HCT116 (cell line): ENCODE measurements around the gene FIBCD1. TPM values are rescaled to one million over a fixed set of nuclear protein-coding genes. Genes with fewer than 3 reads are reported as not detected.

Source experiments
- ATAC-seq: fragments of 200-7000 bp; cut with Tn5 transposase; 2 replicates; pipeline ENCODE4 v1.9.1; 2020; ENCODE audit warnings: mild to moderate bottlenecking, moderate library complexity
- BruUV-seq: library from RNA; stranded (reverse); fragments of 400-500 nt; replicated peaks from 2 replicates; lab custom pipeline; 2021; lab: Mats Ljungman, UMichigan
- CTCF ChIA-PET: fragments of 300-600 bp; sonication (Branson Sonifier 250); formaldehyde crosslinking; loops from one replicate; lab custom pipeline; 2021; ENCODE audit warnings: antibody characterized with exemption; lab: Charles Lee
- POLR2A ChIA-PET: fragments of 300-600, 350-600 bp; sonication (Branson Sonifier 250); formaldehyde crosslinking; loops from one replicate; lab custom pipeline; 2021; ENCODE audit warnings: antibody characterized with exemption; lab: Charles Lee
- RAD21 ChIA-PET, 2 experiments: fragments of 300-600 bp; sonication (Branson Sonifier 250); formaldehyde crosslinking; loops; one replicate each; lab custom pipeline; 2023; ENCODE audit warnings: low total read pairs in 2 of 2; ENCODE audit not compliant: uncharacterized antibody in 2 of 2, unreplicated experiment in 2 of 2, low non-redundant PET in 1 of 2; lab: Charles Lee
- DNase-seq: peaks from one replicate; pipeline ENCODE4 v3.0.0-alpha.2; 2010; ENCODE audit warnings: low read depth, low spot score
- H2AFZ ChIP-seq: fragments of 200-600 bp; shearing (Covaris generic), sonication (generic); 2 replicates; pipeline ENCODE4 v1.6.1; 2017; ENCODE audit warnings: low read depth, mixed run types, mixed read lengths, antibody characterized with exemption, low read length; ENCODE audit not compliant: poor library complexity, severe bottlenecking
- H3K27ac ChIP-seq: 2 replicates; pipeline ENCODE4 v1.5.1; 2012; ENCODE audit warnings: low read depth, low read length
- H3K27me3 ChIP-seq: fragments of 200-600 bp; sonication (generic); 2 replicates; pipeline ENCODE4 v1.6.1; 2016; ENCODE audit warnings: mixed run types, low read length, mixed read lengths; ENCODE audit not compliant: insufficient read depth
- H3K36me3 ChIP-seq, 2 experiments: fragments of 200-500 bp in 1 of 2; fragments of 200-600 bp in 1 of 2; sonication (Bioruptor generic) in 1 of 2; sonication (generic) in 1 of 2; 2 replicates each; pipeline versions ENCODE4 v1.5.1 to v1.6.1; 2014 to 2016; ENCODE audit warnings: low read length in 2 of 2, inconsistent platforms in 1 of 2, mixed read lengths in 1 of 2, mixed run types in 1 of 2; ENCODE audit not compliant: insufficient read depth in 2 of 2, control insufficient read depth in 1 of 2
- H3K4me1 ChIP-seq, 2 experiments: fragments of 200-600 bp in 1 of 2; sonication (generic) in 1 of 2; 2 replicates each; pipeline versions ENCODE4 v1.5.1 to v1.6.1; 2012 to 2017; ENCODE audit warnings: low read length in 2 of 2, inconsistent platforms in 1 of 2, mild to moderate bottlenecking in 1 of 2, mixed read lengths in 1 of 2, mixed run types in 1 of 2, moderate library complexity in 1 of 2; ENCODE audit not compliant: insufficient read depth in 2 of 2, control insufficient read depth in 1 of 2
- H3K4me2 ChIP-seq: fragments of 200-600 bp; sonication (generic); 2 replicates; pipeline ENCODE4 v1.6.1; 2017; ENCODE audit warnings: mixed run types, low read length, mixed read lengths
- H3K4me3 ChIP-seq, 2 experiments: fragments of 200-600 bp in 1 of 2; sonication (generic) in 1 of 2; replicated peaks in 1 of 2; 2 replicates each; pipeline ENCODE4 v1.5.1; 2011 to 2016; ENCODE audit warnings: low read length in 2 of 2, control low read depth in 1 of 2, low read depth in 1 of 2, mild to moderate bottlenecking in 1 of 2, mixed read lengths in 1 of 2, mixed run types in 1 of 2
- H3K79me2 ChIP-seq: fragments of 200-600 bp; sonication (generic); 2 replicates; pipeline ENCODE4 v1.6.1; 2017; ENCODE audit warnings: mild to moderate bottlenecking, mixed run types, low read length, moderate library complexity, mixed read lengths; ENCODE audit not compliant: insufficient read depth
- H3K9ac ChIP-seq: fragments of 200-600 bp; sonication (generic); 2 replicates; pipeline ENCODE4 v1.6.1; 2016; ENCODE audit warnings: low read length, mixed read lengths
- H3K9me2 ChIP-seq: fragments of 200-600 bp; sonication (generic), shearing (Covaris generic); 2 replicates; pipeline ENCODE4 v1.6.1; 2017; ENCODE audit warnings: mixed run types, mild to moderate bottlenecking, moderate library complexity; ENCODE audit not compliant: insufficient read depth
- H3K9me3 ChIP-seq, 2 experiments: fragments of 200-500 bp in 1 of 2; fragments of 200-600 bp in 1 of 2; sonication (Bioruptor generic) in 1 of 2; sonication (generic) in 1 of 2; 2 replicates each; pipeline ENCODE4 v1.6.1; 2014 to 2017; ENCODE audit warnings: low read length in 2 of 2, mixed read lengths in 2 of 2, inconsistent platforms in 1 of 2, low read depth in 1 of 2, mild to moderate bottlenecking in 1 of 2, mixed run types in 1 of 2, moderate library complexity in 1 of 2; ENCODE audit not compliant: control insufficient read depth in 1 of 2, insufficient read depth in 1 of 2
- H4K20me1 ChIP-seq: fragments of 200-600 bp; sonication (generic), shearing (Covaris generic); 2 replicates; pipeline ENCODE4 v1.6.1; 2017; ENCODE audit warnings: mixed run types, mild to moderate bottlenecking, moderate library complexity; ENCODE audit not compliant: insufficient read depth
- CEBPB ChIP-seq: IDR thresholded peaks from 2 replicates; pipeline ENCODE4 v1.6.1; 2012; ENCODE audit warnings: low read depth
- EZH2phosphoT487 ChIP-seq: fragments of 200-600 bp; IDR thresholded peaks from 2 replicates; pipeline ENCODE4 v1.6.1; 2018; ENCODE audit warnings: antibody characterized with exemption, borderline replicate concordance
- FOSL1 ChIP-seq: IDR thresholded peaks from 2 replicates; pipeline ENCODE4 v1.6.1; 2012; ENCODE audit warnings: low read depth
- JUND ChIP-seq: IDR thresholded peaks from 2 replicates; pipeline ENCODE4 v1.6.1; 2012
- SIN3A ChIP-seq: IDR thresholded peaks from 2 replicates; pipeline ENCODE4 v1.6.1; 2012; ENCODE audit warnings: low read depth
- SP1 ChIP-seq: IDR thresholded peaks from 2 replicates; pipeline ENCODE4 v1.6.1; 2012; ENCODE audit warnings: low read depth
- intact Hi-C: fragments of 100-400 bp; cut with micrococcal nuclease; formaldehyde crosslinking; loops from 2 replicates; pipeline ENCODE4 v1.10.0; 2022
- total RNA-seq: library from RNA; stranded (reverse); gene quantifications from one replicate; pipeline ENCODE4 v1.2.1, GENCODE V29; 2021; ENCODE audit not compliant: unreplicated experiment
- TF ChIP-seq, protein P1 (sequence below): IDR thresholded peaks from 2 replicates; pipeline ENCODE4 v1.6.1; 2012
- TF ChIP-seq, protein P2 (sequence below): IDR thresholded peaks from 2 replicates; pipeline ENCODE4 v1.6.1; 2012
- TF ChIP-seq, protein P3 (sequence below): IDR thresholded peaks from 2 replicates; pipeline ENCODE4 v1.6.1; 2012; ENCODE audit warnings: low read depth

Gene FIBCD1
- total RNA-seq, 1 experiment from 2014 or later = 26.1 TPM

DNA sequence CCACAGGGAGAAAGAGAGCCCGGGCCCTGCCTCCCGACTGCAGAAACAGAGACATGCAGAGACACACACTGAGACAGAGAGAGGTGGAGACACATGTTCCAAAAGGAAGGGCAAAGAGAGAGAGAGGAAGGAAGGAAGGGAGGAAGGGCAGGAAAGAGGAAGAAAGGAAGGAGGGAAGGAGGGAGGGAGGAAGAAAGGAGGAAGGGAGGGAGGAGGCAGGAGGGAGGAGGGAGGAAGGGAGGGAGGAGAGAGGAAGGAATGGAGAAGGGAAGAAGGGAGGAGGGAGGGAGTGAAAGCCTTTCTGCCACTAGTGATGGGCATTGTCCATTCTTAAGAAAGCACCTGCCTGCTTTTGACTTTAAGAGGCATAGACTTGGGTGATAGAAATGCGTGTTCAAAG, 31.8 kb upstream of the FIBCD1 start:
- TF ChIP-seq SP1 = no peak
- no peak for TF ChIP-seq JUND
- no peak for TF ChIP-seq EZH2phosphoT487
- TF ChIP-seq, protein P1, sequence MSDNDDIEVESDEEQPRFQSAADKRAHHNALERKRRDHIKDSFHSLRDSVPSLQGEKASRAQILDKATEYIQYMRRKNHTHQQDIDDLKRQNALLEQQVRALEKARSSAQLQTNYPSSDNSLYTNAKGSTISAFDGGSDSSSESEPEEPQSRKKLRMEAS = no peak
- TF ChIP-seq FOSL1 = no peak
- TF ChIP-seq, protein P2, sequence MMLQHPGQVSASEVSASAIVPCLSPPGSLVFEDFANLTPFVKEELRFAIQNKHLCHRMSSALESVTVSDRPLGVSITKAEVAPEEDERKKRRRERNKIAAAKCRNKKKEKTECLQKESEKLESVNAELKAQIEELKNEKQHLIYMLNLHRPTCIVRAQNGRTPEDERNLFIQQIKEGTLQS = no peak
- TF ChIP-seq, protein P3, sequence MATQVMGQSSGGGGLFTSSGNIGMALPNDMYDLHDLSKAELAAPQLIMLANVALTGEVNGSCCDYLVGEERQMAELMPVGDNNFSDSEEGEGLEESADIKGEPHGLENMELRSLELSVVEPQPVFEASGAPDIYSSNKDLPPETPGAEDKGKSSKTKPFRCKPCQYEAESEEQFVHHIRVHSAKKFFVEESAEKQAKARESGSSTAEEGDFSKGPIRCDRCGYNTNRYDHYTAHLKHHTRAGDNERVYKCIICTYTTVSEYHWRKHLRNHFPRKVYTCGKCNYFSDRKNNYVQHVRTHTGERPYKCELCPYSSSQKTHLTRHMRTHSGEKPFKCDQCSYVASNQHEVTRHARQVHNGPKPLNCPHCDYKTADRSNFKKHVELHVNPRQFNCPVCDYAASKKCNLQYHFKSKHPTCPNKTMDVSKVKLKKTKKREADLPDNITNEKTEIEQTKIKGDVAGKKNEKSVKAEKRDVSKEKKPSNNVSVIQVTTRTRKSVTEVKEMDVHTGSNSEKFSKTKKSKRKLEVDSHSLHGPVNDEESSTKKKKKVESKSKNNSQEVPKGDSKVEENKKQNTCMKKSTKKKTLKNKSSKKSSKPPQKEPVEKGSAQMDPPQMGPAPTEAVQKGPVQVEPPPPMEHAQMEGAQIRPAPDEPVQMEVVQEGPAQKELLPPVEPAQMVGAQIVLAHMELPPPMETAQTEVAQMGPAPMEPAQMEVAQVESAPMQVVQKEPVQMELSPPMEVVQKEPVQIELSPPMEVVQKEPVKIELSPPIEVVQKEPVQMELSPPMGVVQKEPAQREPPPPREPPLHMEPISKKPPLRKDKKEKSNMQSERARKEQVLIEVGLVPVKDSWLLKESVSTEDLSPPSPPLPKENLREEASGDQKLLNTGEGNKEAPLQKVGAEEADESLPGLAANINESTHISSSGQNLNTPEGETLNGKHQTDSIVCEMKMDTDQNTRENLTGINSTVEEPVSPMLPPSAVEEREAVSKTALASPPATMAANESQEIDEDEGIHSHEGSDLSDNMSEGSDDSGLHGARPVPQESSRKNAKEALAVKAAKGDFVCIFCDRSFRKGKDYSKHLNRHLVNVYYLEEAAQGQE = no peak
- no peak for TF ChIP-seq SIN3A
- TF ChIP-seq CEBPB = no peak
- Histone ChIP-seq H3K27me3 (peaks cover 3% of the 10 kb centered on the region; the same call in 1 of the 2 replicates), H3K4me1 (no peaks in the 10 kb centered on the region), H4K20me1 (no peaks in the 10 kb centered on the region), H3K79me2 (no peaks in the 10 kb centered on the region), H3K9me2 (no peaks in the 10 kb centered on the region), H2AFZ (no peak overlapping the region), H3K4me3 (no peak overlapping the region), H3K36me3 (no peaks in the 10 kb centered on the region), H3K9me3 (no peaks in the 10 kb centered on the region), H3K9ac (no peak overlapping the region), H3K27ac (no peak overlapping the region), H3K4me2 (no peak overlapping the region)
- CTCF ChIA-PET = no interaction called here
- no TSS peak for BruUV-seq
- POLR2A ChIA-PET = no interaction called here
- DNase-seq (no peak), ATAC-seq (no peak)
- RAD21 ChIA-PET = no interaction called here
- intact Hi-C loops = no loop called here
